Prostate gland (tissue), 2 donors: ENCODE measurements around the gene CPA5. TPM values are rescaled to one million over a fixed set of nuclear protein-coding genes. Genes with fewer than 3 reads are reported as not detected.
A peak's percentile ranks its signal among the peaks of the same experiment; 100 is the strongest.

Source experiments
- DNase-seq: peaks from one replicate; pipeline ENCODE4 v3.0.0-alpha.2; 2019; ENCODE audit warnings: low spot score
- H3K27ac ChIP-seq, 2 donors: fragments of 200-600 bp; sonication (generic); 2 replicates each; pipeline ENCODE4 v1.5.1; 2017 to 2019
- H3K27me3 ChIP-seq: fragments of 200-600 bp; sonication (generic); replicated peaks from 2 replicates; pipeline ENCODE4 v1.5.1; 2019; ENCODE audit not compliant: insufficient read depth
- H3K36me3 ChIP-seq, 2 donors: fragments of 200-600 bp; sonication (generic); 1 replicate in 1 of 2; 2 replicates in 1 of 2; pipeline versions ENCODE4 v1.5.1 to v1.8.1; 2017 to 2019
- H3K4me1 ChIP-seq: fragments of 200-600 bp; sonication (generic); replicated peaks from 2 replicates; pipeline ENCODE4 v1.5.1; 2019
- H3K4me3 ChIP-seq, 2 donors: fragments of 200-600 bp; sonication (generic); 2 replicates each; pipeline ENCODE4 v1.5.1; 2017 to 2019
- H3K9me3 ChIP-seq: fragments of 200-600 bp; sonication (generic); 2 replicates; pipeline ENCODE4 v1.5.1; 2017
- POLR2A ChIP-seq: fragments of 450-650 bp; IDR thresholded peaks from one replicate; pipeline ENCODE4 v1.6.1; 2016; ENCODE audit warnings: antibody characterized with exemption, mild to moderate bottlenecking
- POLR2AphosphoS5 ChIP-seq: sonication (generic); formaldehyde crosslinking; IDR thresholded peaks from one replicate; pipeline ENCODE4 v1.6.1; 2017; ENCODE audit warnings: antibody characterized with exemption
- WGBS: methylation state at CpG from one replicate; pipeline ENCODE4 v1.1.5; 2018; 5-methylcytosine and 5-hydroxymethylcytosine counted together
- intact Hi-C: fragments of 100-400 bp; cut with DNase I; formaldehyde crosslinking; loops from one replicate; pipeline ENCODE4 v1.14.2; 2022
- total RNA-seq, 2 donors: library from RNA; depleted of rRNA; stranded (reverse); fragments of >200 nt; gene quantifications; one replicate each; pipeline ENCODE4 v1.1.0, GENCODE V29; 2016
- TF ChIP-seq, protein P1 (sequence below), 4 experiments: fragments of 200-600 bp in 2 of 4; fragments of 450-650 bp in 2 of 4; sonication (generic) in 2 of 4; IDR thresholded peaks; 1 replicate in 3 of 4; 2 replicates in 1 of 4; pipeline ENCODE4 v1.5.1; 2016 to 2019; ENCODE audit warnings: antibody characterized with exemption in 4 of 4, mild to moderate bottlenecking in 2 of 4, moderate library complexity in 2 of 4

The CPA5 gene
- total RNA-seq, 2 donors from 2014 or later: 1.5 TPM; not detected in 1

DNA sequence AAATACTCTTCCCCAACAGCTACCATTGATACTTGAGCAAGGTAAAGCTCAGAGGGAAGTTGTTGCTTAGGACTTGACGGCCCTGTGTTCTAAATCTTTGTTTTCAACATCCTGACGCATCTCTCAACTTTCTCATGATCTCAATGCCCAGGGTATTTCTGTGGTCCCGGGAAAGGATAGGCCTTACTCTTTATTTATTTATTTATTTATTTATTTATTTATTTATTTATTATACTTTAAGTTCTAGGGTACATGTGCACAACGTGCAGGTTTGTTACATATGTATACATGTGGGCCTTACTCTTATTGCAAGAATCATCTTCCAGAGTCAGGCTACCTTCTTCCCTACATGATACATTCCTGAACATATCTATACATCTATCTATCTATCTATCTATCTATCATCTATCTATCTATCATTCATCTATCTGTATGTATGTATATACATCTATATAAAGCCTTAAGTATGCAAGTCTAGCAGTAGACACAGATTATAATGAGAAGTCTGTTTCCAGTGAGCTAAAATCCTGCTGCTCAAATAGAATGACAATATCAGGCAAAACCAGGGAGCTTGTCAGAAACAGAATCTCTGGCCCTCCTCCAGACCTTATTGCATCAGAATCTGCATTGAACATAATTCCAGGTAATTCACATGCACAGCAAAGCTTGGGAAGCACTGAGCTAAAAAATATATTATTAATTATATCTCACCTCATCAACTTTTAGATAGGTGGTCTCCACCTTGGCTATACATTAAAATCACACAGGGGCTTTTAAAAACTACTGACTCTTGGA is 12.2 kb upstream of the CPA5 start:
- Histone ChIP-seq H3K36me3 (no peaks in the 10 kb centered on the region), H3K27ac (no peak overlapping the region), H3K4me3 (no peak overlapping the region), H3K4me1 (no peaks in the 10 kb centered on the region), H3K9me3 (no peaks in the 10 kb centered on the region), H3K27me3 (no peaks in the 10 kb centered on the region)
- WGBS: 96% methylated on average over 4 of the region's 4 CpGs
- TF ChIP-seq POLR2AphosphoS5 (no peak), POLR2A (no peak)
- TF ChIP-seq, protein P1, sequence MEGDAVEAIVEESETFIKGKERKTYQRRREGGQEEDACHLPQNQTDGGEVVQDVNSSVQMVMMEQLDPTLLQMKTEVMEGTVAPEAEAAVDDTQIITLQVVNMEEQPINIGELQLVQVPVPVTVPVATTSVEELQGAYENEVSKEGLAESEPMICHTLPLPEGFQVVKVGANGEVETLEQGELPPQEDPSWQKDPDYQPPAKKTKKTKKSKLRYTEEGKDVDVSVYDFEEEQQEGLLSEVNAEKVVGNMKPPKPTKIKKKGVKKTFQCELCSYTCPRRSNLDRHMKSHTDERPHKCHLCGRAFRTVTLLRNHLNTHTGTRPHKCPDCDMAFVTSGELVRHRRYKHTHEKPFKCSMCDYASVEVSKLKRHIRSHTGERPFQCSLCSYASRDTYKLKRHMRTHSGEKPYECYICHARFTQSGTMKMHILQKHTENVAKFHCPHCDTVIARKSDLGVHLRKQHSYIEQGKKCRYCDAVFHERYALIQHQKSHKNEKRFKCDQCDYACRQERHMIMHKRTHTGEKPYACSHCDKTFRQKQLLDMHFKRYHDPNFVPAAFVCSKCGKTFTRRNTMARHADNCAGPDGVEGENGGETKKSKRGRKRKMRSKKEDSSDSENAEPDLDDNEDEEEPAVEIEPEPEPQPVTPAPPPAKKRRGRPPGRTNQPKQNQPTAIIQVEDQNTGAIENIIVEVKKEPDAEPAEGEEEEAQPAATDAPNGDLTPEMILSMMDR (IDR thresholded peaks at IDR 0.05): no peak
- DNase-seq: peak; percentile 16
- intact Hi-C loops: no loop called here

DNA sequence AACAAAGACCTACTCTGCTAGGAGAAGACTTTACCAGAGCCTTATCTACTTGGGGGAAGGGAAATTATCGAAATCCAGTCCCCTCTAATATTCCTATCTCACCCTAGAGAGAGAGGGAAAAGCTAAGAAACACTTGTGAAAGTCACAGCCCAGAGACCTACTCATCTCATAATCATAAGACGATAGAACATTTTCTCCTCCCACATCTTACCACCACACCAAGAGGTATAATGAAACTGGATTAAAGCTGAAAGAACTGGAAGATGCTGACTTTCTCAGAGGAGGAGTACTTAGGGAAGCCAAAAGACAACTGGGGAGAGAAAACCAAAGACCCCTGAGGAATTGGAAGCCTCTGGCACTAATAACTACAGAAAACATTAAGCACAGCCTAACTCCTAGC is 10.8 kb upstream of the CPA5 start:
- 84% methylated on average over 2 of the region's 2 CpGs for WGBS
- no peak overlapping the region for H3K4me3 ChIP-seq
- no peaks in the 10 kb centered on the region for H3K9me3 ChIP-seq
- TF ChIP-seq, protein P1 (IDR thresholded peaks at IDR 0.05): no peak
- no peak for TF ChIP-seq POLR2A
- TF ChIP-seq POLR2AphosphoS5: no peak
- no peaks in the 10 kb centered on the region for H3K27me3 ChIP-seq
- no peak overlapping the region for H3K27ac ChIP-seq
- no peaks in the 10 kb centered on the region for H3K36me3 ChIP-seq
- intact Hi-C loops: no loop called here
- DNase-seq: no peak
- H3K4me1 ChIP-seq: no peaks in the 10 kb centered on the region

DNA sequence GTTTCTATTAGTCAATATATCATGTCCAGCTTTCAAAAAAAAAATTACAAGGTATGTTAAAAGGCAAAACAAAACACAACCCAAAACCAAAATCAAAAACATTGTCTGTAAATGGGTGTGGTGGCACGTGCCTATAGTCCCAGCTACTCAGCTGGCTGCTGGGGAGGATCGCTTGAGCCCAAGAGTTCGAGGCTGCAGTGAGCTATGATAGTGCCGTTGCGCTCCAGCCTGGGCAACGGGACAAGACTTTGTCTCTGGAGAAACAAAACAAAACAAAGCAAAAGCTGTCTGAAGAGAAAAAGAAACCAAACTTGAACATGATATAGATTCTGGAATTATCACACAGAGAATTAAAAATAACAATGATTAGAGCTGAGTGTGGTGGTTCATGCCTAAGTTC is 10.3 kb upstream of the CPA5 start:
- Histone ChIP-seq H3K36me3 (no peaks in the 10 kb centered on the region), H3K27me3 (no peaks in the 10 kb centered on the region), H3K4me1 (no peaks in the 10 kb centered on the region), H3K9me3 (no peaks in the 10 kb centered on the region), H3K4me3 (no peak overlapping the region), H3K27ac (no peak overlapping the region)
- TF ChIP-seq POLR2AphosphoS5 (no peak), POLR2A (no peak)
- TF ChIP-seq, protein P1 (IDR thresholded peaks at IDR 0.05): no peak
- DNase-seq: no peak
- 52% methylated on average over 6 of the region's 6 CpGs for WGBS
- intact Hi-C loops: no loop called here

DNA sequence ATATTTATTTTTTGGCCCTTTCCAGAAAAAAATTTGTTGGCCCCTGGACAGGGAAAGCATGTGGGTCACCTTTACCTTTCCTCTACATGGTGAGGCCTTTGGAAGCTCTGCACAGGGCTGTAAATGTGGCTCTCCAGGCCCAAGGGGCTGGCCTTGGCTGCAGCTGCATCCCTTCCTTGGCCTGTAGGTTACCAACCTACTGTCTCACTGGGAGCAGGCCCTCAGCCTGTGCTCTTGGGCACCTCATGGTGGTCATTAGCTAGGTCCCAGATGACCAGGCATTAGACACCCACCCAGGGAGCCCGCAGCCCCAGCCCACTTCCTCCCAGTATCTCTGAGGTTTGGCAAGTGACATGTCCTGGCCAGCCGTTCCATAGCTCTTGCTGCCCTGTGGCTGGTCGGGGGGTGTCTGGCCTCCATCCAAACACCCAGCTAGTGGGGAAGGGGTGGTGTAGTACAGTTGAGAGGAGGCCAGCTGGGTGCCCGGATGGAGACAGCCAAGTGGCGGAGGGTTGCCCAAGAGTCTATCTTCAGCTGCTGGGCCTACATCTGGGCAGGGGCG is 7.1 kb upstream of the CPA5 start:
- H3K27me3 ChIP-seq: no peaks in the 10 kb centered on the region
- DNase-seq: no peak
- H3K9me3 ChIP-seq: no peaks in the 10 kb centered on the region
- no peaks in the 10 kb centered on the region for H3K4me1 ChIP-seq
- no peak overlapping the region for H3K27ac ChIP-seq
- no peak overlapping the region for H3K4me3 ChIP-seq
- TF ChIP-seq POLR2AphosphoS5: no peak
- TF ChIP-seq, protein P1 (IDR thresholded peaks at IDR 0.05): no peak
- TF ChIP-seq POLR2A: no peak
- intact Hi-C loops: no loop called here
- no peaks in the 10 kb centered on the region for H3K36me3 ChIP-seq
- 80% methylated on average over 5 of the region's 6 CpGs for WGBS

DNA sequence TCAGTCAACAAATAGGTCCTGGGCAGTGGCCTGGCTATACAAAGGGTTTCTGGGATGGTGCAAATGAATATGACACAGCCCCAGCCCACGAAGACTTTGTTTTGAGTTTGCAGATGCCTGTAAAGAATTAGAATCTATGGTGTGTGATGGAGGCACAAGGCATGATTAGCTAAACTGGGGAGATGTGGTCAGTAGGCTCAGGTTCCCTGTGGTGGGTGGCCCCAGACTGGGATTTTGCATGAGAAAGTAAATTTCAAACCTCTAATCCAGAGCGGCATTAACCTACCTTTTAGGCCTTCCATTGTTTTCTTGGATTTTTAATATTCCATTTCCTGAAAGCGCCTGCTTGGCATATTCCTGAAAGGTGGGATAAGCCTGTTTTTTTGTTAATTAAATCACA is 6.4 kb upstream of the CPA5 start:
- H3K4me1 ChIP-seq: no peaks in the 10 kb centered on the region
- no peaks in the 10 kb centered on the region for H3K27me3 ChIP-seq
- no peak overlapping the region for H3K4me3 ChIP-seq
- intact Hi-C loops: no loop called here
- no peak for DNase-seq
- no peaks in the 10 kb centered on the region for H3K9me3 ChIP-seq
- H3K36me3 ChIP-seq: no peaks in the 10 kb centered on the region
- TF ChIP-seq POLR2A (no peak), POLR2AphosphoS5 (no peak)
- TF ChIP-seq, protein P1 (IDR thresholded peaks at IDR 0.05): no peak
- 88% methylated on average over 3 of the region's 3 CpGs for WGBS
- no peak overlapping the region for H3K27ac ChIP-seq
